Activated CD8-positive, alpha-beta T cell treated with anti-CD3 and anti-CD28 coated beads, Interleukin-2, amount 10 ng/mL, durations not matched to agents 7 days and 5 days (primary cell): ENCODE results near the gene GNB1L. TPM values are rescaled to one million over a fixed set of nuclear protein-coding genes. Genes with fewer than 3 reads are reported as not detected.

ENCODE experiments used
- ATAC-seq: fragments of 150-1000 bp; cut with Tn5 transposase; one replicate; pipeline ENCODE4 v1.10.0; 2021; ENCODE audit warnings: moderate library complexity
- CTCF ChIA-PET: fragments of 350-600 bp; sonication (Branson Sonifier 250); formaldehyde crosslinking; loops from one replicate; lab custom pipeline; 2021; ENCODE audit warnings: antibody characterized with exemption; lab: Charles Lee
- POLR2A ChIA-PET: fragments of 350-600 bp; sonication (Branson Sonifier 250); formaldehyde crosslinking; loops from one replicate; lab custom pipeline; 2021; ENCODE audit warnings: antibody characterized with exemption; lab: Charles Lee
- DNase-seq: peaks from one replicate; pipeline ENCODE4 v3.0.0-alpha.2; 2020
- H3K27ac Mint-ChIP-seq: one replicate; pipeline ENCODE4 v1.8.0; 2021; ENCODE audit warnings: mild to moderate bottlenecking, mixed read lengths
- H3K27me3 Mint-ChIP-seq: one replicate; pipeline ENCODE4 v1.8.0; 2021; ENCODE audit warnings: low read depth, mixed read lengths
- H3K36me3 Mint-ChIP-seq: one replicate; pipeline ENCODE4 v1.8.0; 2021; ENCODE audit warnings: low read depth, mixed read lengths
- H3K4me1 Mint-ChIP-seq: one replicate; pipeline ENCODE4 v1.8.0; 2021; ENCODE audit warnings: low read depth, mixed read lengths
- H3K4me3 Mint-ChIP-seq: one replicate; pipeline ENCODE4 v1.8.0; 2021; ENCODE audit warnings: mild to moderate bottlenecking, mixed read lengths
- H3K9me3 Mint-ChIP-seq: one replicate; pipeline ENCODE4 v1.8.0; 2022; ENCODE audit warnings: mixed read lengths; ENCODE audit not compliant: insufficient read depth
- total RNA-seq, 2 experiments: library from RNA; stranded (reverse); gene quantifications; one replicate each; pipeline ENCODE4 v1.2.3, GENCODE V29; 2021

GNB1L gene
- total RNA-seq, 2 experiments from 2014 or later: 9.7 to 10.3 TPM

DNA sequence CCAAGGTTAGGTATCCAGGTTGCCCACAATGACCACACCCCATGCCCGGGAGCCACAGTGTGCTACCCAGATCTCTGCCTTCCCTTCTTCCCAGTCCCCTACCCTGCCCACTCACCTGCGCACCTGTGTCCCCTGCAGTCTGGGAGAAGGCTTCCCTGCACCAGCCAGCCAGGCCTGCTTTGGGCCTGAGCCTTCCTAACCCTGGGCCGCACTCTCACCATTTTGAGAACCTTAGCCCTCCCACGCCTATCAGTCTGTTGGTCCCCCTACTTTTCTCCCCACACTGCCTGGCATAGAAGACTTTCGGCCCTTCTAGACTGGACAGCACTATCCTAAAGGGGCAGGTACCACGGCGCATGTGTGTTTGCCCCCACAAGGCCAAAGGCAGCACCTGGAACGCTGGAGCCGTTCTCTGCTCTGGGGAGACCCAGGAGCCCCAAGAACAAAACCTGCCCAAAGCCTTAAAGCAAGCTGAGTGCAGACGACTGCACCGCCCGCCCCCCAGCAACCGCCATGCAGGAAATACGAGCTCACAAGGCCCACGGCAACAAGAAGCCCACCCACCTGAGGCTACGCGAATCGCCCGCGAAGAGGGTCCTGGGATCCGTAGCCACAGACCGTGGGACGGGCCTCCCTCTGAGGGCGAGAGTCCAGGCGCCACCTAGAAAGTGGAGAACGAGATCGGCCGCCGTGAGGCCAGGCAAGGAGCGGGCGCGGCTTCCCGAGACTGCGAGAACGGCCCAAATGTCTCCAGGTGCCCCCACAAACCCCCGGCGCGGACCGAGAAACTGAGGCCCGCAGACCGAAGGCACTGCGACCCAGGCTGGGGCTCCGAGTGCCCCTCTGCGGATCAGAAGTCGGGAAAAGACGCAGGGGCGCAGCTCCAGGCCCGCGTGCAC, 546 bp downstream of the GNB1L start:
- Mint-ChIP-seq H3K9me3 (no peaks in the 10 kb centered on the region), H3K27me3 (no peaks in the 10 kb centered on the region), H3K27ac (peak overlapping the region; percentile 97), H3K36me3 (peaks cover 29% of the 10 kb centered on the region), H3K4me1 (peaks cover 37% of the 10 kb centered on the region), H3K4me3 (peak overlapping the region; percentile 94)
- ATAC-seq (peak; percentile 11), DNase-seq (peak; percentile 48)
- POLR2A ChIA-PET: interaction anchor here (0.6 to 3.4 kb wide), 6 partner anchors 9 to 807 kb away, joined by 3 to 20 read pairs (median 6); no protein-coding TSS in a partner anchor
- CTCF ChIA-PET: interaction anchor here (0.9 to 3.1 kb wide), 5 partner anchors 12 to 124 kb away, joined by 3 to 13 read pairs (median 3); no protein-coding TSS in a partner anchor

DNA sequence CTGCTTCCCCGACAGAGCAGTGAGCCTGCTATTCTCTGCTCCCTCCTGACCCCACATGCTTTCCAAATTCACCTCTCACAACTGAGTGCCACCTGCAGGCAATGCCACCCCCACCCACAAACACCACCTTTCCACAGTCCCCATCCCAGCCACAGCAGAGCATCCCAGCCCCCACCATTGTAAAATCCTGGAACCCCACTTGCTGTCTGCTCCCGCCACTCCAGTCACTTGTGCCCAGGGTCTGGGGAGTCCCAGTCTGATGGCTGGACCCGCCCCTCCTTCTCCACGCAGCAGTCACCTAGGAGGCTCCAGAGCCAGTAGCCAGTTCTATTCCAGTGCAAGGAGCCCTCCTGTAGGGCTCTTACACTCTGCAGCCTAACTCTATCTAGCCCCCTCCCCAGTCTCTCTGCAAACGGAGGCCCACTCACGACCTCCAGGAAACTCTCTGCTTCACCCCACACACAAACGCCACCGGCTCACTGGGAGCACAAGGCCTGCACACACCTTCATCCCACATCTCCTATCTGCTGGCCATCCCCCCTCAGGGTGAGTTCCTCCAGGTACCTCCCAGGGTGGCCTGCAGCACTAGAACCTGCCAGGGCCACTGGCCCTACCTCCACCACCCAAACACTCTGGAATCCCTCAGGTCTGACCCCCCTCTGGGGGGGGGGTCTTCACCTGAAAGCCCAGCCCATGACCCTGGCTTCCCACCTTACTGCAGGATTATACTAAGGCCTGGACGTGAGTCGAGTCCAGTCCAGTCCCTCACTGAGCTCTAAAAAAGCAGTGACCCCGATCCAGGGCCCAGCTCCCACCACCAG, 1.4 kb downstream of the GNB1L start:
- DNase-seq (no peak), ATAC-seq (no peak)
- peaks cover 38% of the 10 kb centered on the region for H3K4me1 Mint-ChIP-seq
- CTCF ChIA-PET: interaction anchor here (1.5 kb wide), 2 partner anchors 39 to 57 kb away, joined by 3 to 4 read pairs; no protein-coding TSS in a partner anchor
- H3K27me3 Mint-ChIP-seq: no peaks in the 10 kb centered on the region
- no peaks in the 10 kb centered on the region for H3K9me3 Mint-ChIP-seq
- H3K36me3 Mint-ChIP-seq: peaks cover 35% of the 10 kb centered on the region
- H3K27ac Mint-ChIP-seq: peak overlapping the region; percentile 97
- H3K4me3 Mint-ChIP-seq: peak overlapping the region; percentile 94
- POLR2A ChIA-PET: interaction anchor here (0.6 to 3.4 kb wide), 4 partner anchors 9 to 806 kb away, joined by 3 to 20 read pairs (median 6); no protein-coding TSS in a partner anchor

DNA sequence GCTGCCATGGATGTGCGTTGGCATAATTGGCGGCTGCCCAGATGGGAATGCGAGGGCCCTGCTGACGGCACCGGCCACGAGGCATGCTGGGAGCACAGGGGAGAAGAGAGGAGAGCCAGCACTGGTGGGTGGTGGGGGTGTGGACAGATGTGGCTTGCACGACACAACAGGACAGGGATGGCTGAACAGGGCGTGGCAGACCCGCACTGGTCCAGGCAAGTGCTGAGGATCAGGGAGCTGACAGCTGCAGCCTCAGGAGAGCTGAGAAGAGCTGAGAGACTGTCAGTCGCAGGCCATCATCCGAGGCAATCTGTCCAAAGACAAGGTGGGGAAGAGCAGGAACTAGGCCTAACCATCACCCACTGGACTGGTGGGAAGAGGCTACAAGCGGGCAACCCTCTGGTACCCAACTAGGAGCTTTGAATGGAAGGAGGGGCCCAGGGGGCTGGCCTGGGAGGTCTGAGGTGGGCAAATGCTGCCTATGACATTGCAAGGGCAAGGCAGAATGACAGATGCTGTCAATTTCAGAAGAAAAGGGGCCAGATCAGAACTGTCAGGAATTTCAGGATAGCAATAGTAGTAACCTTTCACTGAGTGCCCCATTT, 2.4 kb downstream of the GNB1L start:
- peaks cover 41% of the 10 kb centered on the region for H3K36me3 Mint-ChIP-seq
- no peaks in the 10 kb centered on the region for H3K9me3 Mint-ChIP-seq

DNA sequence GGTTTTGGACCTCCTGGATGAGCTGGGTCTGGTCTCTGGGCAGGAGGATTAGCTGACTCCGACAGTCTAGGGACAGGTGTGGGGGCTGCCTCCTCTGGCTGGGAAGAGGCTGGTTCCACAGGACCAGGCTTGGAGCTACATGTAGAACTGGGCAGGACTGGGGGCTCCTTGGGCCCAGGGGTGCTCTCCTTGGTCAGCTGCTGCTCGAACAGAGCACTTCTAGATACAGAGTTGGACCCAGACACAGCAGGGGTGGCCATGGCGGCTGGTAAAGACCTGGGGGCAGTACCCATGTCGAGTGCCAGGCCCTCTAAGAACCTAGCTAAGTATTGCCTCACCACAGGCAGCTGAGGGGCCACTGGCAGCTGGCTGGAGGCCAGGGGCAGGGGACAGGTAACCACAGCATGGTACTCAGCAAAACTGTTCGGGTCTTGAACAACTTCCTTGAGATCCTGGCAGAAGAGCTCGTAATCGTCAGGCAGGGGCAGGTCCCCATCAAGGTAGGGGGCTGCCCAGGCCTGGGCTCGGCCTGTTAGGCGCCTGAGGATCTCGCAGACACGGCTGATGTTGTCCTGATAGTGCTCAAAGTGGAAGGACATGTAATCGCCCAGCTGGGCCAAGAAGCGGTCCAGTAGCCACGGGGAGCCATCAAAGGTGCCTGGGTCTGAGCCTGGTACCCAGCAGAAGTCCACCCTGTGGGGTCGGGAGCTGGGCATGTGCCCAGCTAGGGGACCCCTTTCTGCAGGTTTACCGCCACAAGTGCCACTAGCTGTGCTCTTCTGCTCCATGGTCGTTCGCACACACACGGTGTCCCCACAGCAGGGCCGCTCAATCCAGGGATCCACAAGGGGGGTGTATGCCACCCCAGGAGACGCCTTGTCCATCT, 3.1 kb downstream of the GNB1L start:
- DNase-seq (no peak), ATAC-seq (no peak)
- no peaks in the 10 kb centered on the region for H3K27me3 Mint-ChIP-seq
- peaks cover 47% of the 10 kb centered on the region for H3K36me3 Mint-ChIP-seq
- POLR2A ChIA-PET: no interaction called here
- peak overlapping the region; percentile 94 for H3K4me3 Mint-ChIP-seq
- no peaks in the 10 kb centered on the region for H3K9me3 Mint-ChIP-seq
- CTCF ChIA-PET: interaction anchor here (1.0 to 1.5 kb wide), 2 partner anchors 9 to 59 kb away, joined by 3 to 4 read pairs; no protein-coding TSS in a partner anchor
- no peak overlapping the region for H3K27ac Mint-ChIP-seq
- H3K4me1 Mint-ChIP-seq: peaks cover 36% of the 10 kb centered on the region

More for the DNA sequence above, 2.4 kb downstream of the GNB1L start:
- H3K4me3 Mint-ChIP-seq: peak overlapping the region; percentile 94
- DNase-seq: no peak
- no peak for ATAC-seq
- H3K27me3 Mint-ChIP-seq: no peaks in the 10 kb centered on the region
- H3K4me1 Mint-ChIP-seq: peaks cover 42% of the 10 kb centered on the region
- CTCF ChIA-PET: interaction anchor here (0.6 to 1.5 kb wide), 3 partner anchors 10 to 320 kb away, joined by 3 to 4 read pairs (median 3); no protein-coding TSS in a partner anchor
- POLR2A ChIA-PET: no interaction called here
- peak overlapping the region; percentile 47 for H3K27ac Mint-ChIP-seq

DNA sequence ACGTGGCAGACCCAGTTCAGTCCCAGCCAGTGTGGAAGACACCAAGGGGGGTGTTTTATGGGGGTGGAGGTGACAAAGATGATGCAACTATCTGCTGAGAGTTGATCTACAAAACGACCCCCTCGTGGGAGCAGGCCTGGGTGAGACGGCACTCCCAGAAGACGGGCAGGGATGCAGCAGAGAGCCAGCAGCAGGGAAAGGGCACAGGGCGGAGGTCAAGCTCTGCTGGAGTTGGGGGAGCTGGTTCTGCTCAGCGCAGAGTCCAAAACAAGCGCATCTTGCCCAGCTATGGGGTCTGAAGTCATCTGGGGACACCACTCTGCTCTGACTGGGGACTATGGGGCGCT, 3.9 kb downstream of the GNB1L start:
- H3K9me3 Mint-ChIP-seq: no peaks in the 10 kb centered on the region
- ATAC-seq: no peak
- H3K27ac Mint-ChIP-seq: no peak overlapping the region
- peaks cover 31% of the 10 kb centered on the region for H3K4me1 Mint-ChIP-seq
- ChIA-PET CTCF (interaction anchor here (1.5 kb wide), 1 partner anchor 8 kb away, joined by 3 read pairs; no protein-coding TSS in a partner anchor), POLR2A (no interaction called here)
- H3K36me3 Mint-ChIP-seq: peaks cover 48% of the 10 kb centered on the region
- no peaks in the 10 kb centered on the region for H3K27me3 Mint-ChIP-seq
- DNase-seq: no peak
- no peak overlapping the region for H3K4me3 Mint-ChIP-seq

DNA sequence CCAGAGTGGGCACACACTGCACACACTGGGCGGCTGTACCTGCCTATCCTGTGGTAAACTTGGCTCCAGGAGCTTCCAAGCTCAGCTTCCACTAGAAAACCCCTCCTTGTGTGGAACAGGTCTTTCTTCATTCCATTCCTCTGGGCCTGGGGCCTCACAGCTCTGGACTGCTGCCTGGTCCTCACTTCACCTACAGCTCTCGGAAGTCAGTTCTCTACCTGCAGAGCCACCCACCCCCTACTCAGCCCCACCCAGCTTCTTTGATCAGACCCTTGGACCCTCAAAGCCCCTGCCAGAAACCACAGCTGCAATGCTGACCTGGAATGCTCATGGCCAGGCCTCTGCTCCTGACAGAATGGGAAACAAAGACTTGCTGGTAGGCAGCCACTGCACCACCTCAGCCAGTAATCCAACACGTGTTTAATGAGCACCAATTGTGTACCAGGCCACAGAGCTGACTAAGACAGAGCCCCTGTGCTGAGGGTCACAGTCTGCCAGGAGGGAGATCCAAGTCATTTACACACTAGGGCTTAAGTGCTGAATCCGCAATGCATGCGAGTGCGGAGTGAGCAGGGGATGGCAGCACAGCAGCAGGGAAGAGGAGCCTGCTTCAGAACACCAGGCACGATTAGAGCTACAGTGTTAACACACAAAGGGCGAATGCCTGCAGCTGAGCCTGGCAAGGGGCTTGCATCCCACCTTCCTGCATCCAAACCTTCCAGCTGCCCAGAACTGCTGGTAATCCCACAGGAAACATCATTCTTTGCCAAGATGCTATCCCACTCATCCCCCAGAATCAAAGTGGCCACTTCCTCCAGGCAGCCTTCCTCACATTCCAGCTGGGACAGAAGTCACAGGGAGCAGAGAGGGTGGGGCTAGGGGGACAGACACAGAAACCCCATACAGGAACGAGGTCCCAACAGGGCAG, 4.6 kb downstream of the GNB1L start:
- Mint-ChIP-seq H3K27me3 (no peaks in the 10 kb centered on the region), H3K36me3 (peaks cover 48% of the 10 kb centered on the region), H3K4me3 (no peak overlapping the region), H3K9me3 (no peaks in the 10 kb centered on the region), H3K27ac (no peak overlapping the region), H3K4me1 (peaks cover 34% of the 10 kb centered on the region)
- CTCF ChIA-PET: no interaction called here
- POLR2A ChIA-PET: interaction anchor here (1.0 kb wide), 1 partner anchor 37 kb away, joined by 3 read pairs; no protein-coding TSS in a partner anchor
- DNase-seq (no peak), ATAC-seq (no peak)

DNA sequence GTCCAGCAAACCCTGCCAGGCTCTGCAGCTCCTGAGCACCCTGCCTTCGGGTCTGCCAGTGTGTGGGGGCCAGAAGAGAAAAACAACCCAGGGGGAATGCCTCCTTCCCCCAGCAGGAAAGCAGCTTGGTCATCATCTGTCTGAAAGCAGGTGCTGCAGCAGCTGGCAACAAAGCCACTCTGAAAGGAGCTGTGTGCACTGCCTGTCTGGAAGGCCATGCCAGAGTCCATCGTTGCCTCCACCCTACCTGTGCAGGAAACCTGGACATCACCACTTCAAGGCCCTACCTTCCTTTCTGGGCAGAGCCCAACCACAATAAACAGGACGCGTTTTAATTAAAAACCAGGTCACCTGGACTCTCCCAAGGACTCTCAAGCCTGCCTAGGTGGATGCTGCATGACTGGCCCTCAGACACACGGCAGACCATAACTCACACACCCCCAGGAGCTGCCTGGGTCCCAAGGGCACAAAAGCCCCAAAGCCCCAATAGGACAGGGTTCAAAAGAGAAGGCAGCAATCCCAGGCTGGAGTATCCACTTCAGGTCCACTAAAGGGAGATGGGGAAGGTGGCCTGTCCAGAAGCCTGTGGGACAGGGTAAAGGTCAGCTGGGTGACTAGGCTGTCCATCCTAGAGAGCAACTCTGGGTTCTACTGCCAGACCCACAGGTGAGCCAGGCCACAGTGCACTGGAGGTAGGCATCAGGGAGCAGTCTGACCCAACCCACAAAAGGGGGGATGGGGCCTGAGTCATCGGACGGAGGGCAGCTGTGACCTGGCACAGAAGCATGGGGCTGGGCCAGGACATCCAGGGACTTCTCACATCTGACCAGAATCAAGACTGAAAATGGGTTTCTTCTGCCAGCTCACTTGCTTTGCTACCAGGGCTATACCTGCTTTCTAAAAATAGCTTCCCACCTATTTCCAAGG, 6.1 kb downstream of the GNB1L start:
- POLR2A ChIA-PET: interaction anchor here (1.3 kb wide), 1 partner anchor 43 kb away, joined by 4 read pairs; no protein-coding TSS in a partner anchor
- CTCF ChIA-PET: no interaction called here
- DNase-seq (no peak), ATAC-seq (no peak)
- no peak overlapping the region for H3K4me3 Mint-ChIP-seq
- no peak overlapping the region for H3K27ac Mint-ChIP-seq
- peaks cover 48% of the 10 kb centered on the region for H3K36me3 Mint-ChIP-seq
- H3K9me3 Mint-ChIP-seq: no peaks in the 10 kb centered on the region
- peaks cover 41% of the 10 kb centered on the region for H3K4me1 Mint-ChIP-seq
- H3K27me3 Mint-ChIP-seq: no peaks in the 10 kb centered on the region

DNA sequence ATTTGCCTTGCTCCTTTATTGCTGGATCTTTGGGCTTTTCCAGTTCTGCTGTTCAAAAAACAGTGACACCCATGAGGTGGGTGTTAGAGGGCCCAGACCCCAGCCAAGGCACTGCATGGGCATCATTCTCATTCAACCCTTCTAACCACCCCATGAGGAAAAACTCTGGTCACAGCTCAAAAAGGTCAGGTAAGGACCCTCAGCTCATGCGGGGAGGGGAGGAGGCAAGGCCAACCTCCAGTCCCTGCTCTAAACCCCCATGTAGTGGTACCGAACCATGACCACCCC, 7.4 kb downstream of the GNB1L start:
- peaks cover 28% of the 10 kb centered on the region for H3K4me1 Mint-ChIP-seq
- H3K9me3 Mint-ChIP-seq: no peaks in the 10 kb centered on the region
- DNase-seq (no peak), ATAC-seq (no peak)
- no peak overlapping the region for H3K27ac Mint-ChIP-seq
- CTCF ChIA-PET: no interaction called here
- POLR2A ChIA-PET: no interaction called here
- no peak overlapping the region for H3K4me3 Mint-ChIP-seq
- peaks cover 40% of the 10 kb centered on the region for H3K36me3 Mint-ChIP-seq
- H3K27me3 Mint-ChIP-seq: no peaks in the 10 kb centered on the region

DNA sequence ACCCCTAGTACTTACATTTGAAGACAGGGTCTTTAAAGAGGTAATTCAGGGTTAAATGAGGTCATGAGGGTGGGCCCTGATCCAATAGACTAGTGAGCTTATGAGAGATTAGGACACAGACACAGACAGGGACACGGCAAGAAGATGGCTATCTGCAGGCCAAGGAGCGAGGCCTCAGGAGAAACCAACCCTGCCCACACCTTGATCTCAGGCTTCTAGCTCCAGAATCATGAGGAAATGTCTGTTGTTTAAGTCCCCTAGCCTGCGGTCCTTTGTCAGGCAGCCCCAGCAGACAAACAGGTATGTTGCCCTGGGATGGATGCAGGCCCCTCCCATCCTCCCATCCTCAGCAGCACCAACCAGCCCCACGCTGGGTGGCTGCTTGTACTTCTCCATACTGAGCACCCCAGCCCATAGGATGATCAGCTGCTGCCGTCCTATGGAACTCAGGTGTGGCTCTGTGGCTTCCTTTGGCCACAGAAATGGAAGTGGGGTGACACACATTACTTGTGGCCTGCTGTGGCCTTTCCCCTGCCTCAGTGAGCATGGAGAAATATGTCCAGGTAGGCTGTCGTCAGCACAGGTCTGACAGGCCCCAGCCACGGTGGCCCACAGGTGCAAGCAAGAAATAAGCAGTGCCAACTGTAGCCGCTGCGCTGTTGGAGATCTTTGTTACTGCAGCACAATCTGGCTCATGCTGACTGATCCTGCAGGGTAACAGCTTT, 7.9 kb downstream of the GNB1L start:
- no peak for DNase-seq
- peaks cover 37% of the 10 kb centered on the region for H3K36me3 Mint-ChIP-seq
- CTCF ChIA-PET: no interaction called here
- no peaks in the 10 kb centered on the region for H3K27me3 Mint-ChIP-seq
- POLR2A ChIA-PET: no interaction called here
- ATAC-seq: no peak
- H3K9me3 Mint-ChIP-seq: no peaks in the 10 kb centered on the region
- peaks cover 24% of the 10 kb centered on the region for H3K4me1 Mint-ChIP-seq
- no peak overlapping the region for H3K4me3 Mint-ChIP-seq
- no peak overlapping the region for H3K27ac Mint-ChIP-seq
